Measurements from ENCODE around the gene PRSS3.
"Not testable (repeated sequence)": the region's sequence is repeated elsewhere in the genome, so short reads cannot be mapped to it uniquely, and the experiment has no call there.

PRSS3 gene

DNA sequence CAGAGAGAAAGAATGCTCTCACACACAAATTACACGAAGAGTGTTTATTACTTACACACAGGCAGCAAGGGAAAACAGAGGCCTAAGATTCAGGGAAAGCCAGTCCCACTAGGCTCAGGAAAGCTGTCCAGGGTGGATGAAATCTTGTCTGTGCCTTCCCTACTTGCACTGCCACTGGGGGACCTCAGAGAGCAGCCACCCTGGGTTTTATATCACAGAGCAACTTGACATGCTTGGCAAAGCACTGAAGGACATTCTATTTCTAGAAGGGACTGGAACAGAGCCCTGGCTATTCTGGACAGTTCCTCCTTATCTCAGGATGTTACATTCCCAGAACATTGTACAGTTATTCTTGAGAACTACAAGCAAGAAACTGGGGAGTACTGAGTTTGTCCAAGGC, 7.5 kb upstream of the PRSS3 start:
- DNase-seq: no peak

DNA sequence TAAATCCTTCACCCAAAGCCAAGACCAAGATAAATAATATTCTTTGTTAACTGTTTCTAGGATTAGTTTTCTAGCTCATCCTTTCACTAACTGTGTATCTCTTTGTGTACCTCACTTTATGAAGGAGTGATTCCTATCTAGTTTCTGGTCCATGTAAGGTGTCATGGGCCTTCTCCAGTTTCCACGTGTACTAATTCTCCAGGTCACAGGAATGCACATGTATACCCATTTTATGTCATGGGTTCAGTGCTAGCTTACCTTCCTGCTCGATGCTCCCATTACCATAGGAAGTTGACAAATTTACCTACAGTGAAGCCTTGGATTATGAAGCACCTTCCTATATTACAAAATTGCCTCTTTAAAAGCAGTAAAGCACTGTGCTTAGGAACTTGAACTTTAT, 5.9 kb upstream of the PRSS3 start:
- not testable (repeated sequence) for DNase-seq

GRCh38 chr9:33791117-33791516, 4.2 kb upstream of the PRSS3 start:
- DNase-seq: no peak

DNA sequence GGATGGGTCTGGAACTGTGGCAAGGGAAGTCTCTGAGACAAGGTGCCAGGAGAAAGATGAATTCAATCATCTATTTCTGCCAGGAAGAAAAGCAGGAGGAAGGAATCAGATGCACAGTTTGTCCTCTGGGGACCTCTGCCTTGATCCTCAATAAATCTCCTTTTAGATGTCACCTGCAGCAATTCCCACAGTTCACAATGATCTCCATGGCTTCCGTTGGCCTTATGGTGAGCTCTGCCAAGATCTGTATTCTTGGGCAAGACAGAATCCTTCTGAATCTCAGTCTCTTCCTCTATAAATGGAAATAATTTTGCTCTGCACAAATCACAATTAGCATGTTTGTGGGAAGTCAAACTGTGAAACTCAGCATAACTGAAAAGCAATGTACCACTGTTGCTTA, 1.9 kb upstream of the PRSS3 start:
- not testable (repeated sequence) for DNase-seq

DNA sequence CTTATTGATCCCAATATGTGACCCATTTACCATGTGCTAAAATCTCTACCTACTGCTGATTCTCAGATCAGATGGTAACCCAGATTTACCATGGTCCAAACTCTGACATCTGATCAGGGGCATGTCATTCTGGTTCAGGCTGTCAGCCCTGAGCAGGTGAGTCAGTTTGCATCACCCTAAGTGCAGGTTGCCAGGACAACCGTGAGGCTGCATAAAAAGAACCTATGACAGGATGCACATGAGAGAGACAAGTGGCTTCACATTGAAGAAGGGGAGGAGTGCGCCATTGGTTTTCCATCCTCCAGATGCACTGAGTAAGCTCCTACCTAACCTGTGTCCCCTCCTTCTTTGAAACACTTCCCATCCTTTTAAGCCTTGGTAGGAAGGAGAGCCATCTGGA, 801 bp upstream of the PRSS3 start:
- no peak for DNase-seq

DNA sequence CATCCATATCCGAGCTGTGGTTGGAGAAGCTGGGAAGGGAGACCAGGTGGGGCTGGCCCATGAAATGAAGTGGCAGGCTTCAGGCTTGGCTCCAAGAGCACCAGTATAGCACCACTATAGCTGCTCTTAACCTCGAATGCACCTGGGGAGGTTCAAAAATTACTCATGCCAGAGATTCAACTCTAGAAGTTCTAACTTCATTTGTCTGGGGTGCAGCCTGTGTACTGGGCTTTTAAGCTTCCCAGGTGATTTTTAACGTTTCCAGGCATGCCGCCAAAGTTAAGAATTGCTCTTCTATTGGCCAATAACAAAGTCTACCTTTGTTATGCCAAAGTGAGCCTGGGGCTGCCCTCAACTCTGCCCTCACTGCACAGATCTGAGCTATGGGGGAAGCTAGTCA, 458 bp downstream of the PRSS3 start:
- no peak for DNase-seq

- DNase-seq: not testable (repeated sequence)
Observed at GRCh38 chr9:33796679-33797078, 1.3 kb downstream of the PRSS3 start.

- no peak for DNase-seq
Observed at GRCh38 chr9:33797837-33798236, 2.5 kb downstream of the PRSS3 start.

DNA sequence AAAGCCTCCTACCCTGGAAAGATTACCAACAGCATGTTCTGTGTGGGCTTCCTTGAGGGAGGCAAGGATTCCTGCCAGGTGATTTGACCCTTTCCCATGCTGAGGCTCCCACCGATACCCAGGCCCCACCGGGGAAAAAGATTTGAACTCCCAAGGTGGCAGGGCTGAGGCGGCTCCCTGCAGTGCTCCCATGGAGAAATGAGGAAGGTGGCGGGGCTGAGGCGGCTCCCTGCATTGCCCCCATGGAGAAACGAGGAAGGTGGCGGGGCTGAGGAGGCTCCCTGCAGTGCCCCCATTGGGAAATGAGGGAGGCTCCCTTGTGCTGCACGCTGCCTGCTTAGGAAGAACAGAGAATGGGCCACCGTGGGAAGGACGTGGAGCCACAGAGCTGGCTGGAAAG, 3.2 kb downstream of the PRSS3 start:
- no peak for DNase-seq

DNA sequence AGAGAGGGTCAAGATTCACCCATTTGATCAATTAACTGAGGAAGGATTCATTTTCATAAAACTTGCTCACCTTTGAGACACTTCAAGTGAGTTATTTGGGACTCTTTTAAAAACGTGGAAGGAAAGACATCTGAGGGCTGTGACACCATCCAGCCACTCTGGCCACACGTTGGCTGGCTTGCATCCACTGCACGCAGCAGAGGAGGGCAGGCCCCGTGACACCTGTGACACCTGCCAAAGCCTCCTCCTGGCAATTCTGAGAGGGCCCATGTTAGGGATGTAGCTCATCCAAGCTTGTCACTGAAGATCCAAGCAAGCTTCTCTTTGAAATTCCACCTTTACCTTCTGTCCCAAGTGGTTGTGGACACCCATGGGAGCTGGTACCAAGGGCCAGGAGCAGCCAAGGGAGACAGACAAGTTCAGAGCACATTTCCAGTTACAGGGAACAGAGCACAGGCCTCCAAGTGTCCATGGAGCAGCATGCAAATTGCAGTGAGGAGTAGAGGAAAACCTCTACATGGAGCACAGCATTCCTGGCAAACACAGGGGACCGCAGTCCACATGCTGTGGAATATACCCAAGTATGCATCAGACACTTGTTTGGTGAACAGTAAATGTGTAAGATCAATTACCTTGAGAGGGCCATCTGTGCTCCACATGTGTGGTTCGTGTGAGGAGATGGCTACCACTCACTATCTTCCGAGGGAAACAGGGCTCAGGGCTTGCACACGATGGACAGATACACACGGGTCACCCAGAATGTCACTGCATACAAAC, 4.8 kb downstream of the PRSS3 start:
- DNase-seq: no peak

DNA sequence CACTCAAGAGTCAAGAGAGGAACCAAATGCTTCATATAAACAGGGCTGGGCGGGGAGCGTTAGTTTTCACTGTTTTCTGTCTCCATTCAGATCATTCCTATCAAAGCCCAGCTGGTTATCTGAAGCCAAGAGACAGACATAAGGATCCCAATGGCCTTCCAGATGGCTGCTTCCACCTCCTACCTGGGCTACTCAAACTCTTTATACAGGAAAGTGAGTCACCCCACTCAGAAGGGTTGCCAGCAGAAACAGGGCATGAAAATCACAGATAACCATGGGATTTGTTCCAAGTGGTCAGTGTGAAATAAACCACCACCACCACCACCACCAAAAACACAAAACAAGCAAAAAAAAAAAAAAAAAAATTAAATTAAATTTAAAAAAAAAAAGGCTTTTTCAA, 5.5 kb downstream of the PRSS3 start:
- peak; percentile 20 for DNase-seq

DNA sequence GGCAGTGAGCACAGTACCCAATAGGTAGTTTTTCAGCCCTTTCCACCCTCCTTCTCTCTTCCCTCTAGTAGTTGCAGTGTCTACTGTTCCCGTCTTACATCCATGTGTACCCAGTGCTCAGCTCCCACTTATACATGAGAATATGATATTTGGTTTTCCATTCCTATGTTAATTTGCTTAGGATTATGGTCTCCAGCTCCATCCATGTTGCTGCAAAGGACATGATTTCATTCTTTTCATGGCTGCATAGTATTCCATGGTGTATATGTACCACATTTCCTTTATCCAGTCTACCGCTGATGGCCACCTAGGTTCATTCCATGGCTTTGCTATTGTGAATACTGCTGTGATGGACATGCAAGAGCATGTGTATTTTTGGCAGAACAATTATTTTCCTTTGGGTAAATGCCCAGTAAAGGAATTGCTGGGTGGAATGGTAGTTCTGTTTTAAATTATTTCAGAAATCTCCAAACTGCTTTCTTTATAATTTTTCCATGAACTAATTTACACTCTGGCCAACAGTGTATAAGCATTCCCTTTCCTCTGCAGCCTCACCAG, 6.7 kb downstream of the PRSS3 start:
- DNase-seq: not testable (repeated sequence)

GRCh38 chr9:33804196-33804595, 8.8 kb downstream of the PRSS3 start:
- DNase-seq: not testable (repeated sequence)

DNA sequence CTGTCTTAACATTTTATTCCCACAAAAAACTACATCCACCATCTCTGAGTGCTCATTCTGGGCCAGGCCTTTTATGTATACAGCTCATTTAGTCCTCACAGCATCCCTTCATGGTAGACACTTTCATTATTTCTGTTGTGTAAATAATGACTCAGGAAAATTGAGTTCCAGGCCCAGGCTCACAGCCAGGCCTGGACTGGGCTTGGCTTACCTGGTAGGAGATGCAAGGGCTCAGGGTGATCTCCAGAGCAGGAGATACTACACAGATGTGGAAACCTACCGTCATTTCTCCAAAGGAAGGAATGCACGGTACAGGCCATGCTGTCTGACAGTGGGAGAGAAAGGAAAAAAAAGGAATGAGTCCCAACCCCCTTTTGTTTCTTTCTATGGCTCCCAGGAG, 11.8 kb downstream of the PRSS3 start:
- not testable (repeated sequence) for DNase-seq

- not testable (repeated sequence) for DNase-seq
Observed at GRCh38 chr9:33808979-33809322, 13.6 kb downstream of the PRSS3 start.

DNA sequence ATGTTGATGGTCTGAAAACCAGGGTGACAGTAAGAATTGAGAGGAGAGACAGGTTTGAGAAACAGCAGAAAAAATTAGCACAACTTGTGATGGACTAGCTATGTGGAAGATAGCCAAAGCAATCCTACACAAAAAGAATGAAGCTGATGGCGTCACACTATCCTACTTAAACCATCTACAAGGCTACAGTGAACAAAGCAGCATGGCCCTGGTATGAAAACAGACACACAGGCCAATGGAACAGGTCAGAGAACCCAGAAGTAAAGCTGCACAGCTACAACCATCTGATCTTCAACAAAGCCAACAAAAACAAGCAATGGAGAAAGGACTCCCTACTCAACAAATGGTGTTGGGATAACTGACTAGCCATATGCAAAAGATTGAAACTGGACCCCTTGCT, 14.1 kb downstream of the PRSS3 start:
- DNase-seq: no peak

- DNase-seq: peak; percentile 43
Observed at GRCh38 chr9:33813712-33814641, 18.6 kb downstream of the PRSS3 start.

- DNase-seq: no peak
Observed at GRCh38 chr9:33815781-33816180, 20.4 kb downstream of the PRSS3 start.

- DNase-seq: peak; percentile 93
Observed at GRCh38 chr9:33816327-33817252, 21.2 kb downstream of the PRSS3 start, which contains the start of gene UBE2R2. TSS of gene UBE2R2 (plus strand) at chr9:33817160. CDS start at chr9:33817758, 598 bp downstream.

DNA sequence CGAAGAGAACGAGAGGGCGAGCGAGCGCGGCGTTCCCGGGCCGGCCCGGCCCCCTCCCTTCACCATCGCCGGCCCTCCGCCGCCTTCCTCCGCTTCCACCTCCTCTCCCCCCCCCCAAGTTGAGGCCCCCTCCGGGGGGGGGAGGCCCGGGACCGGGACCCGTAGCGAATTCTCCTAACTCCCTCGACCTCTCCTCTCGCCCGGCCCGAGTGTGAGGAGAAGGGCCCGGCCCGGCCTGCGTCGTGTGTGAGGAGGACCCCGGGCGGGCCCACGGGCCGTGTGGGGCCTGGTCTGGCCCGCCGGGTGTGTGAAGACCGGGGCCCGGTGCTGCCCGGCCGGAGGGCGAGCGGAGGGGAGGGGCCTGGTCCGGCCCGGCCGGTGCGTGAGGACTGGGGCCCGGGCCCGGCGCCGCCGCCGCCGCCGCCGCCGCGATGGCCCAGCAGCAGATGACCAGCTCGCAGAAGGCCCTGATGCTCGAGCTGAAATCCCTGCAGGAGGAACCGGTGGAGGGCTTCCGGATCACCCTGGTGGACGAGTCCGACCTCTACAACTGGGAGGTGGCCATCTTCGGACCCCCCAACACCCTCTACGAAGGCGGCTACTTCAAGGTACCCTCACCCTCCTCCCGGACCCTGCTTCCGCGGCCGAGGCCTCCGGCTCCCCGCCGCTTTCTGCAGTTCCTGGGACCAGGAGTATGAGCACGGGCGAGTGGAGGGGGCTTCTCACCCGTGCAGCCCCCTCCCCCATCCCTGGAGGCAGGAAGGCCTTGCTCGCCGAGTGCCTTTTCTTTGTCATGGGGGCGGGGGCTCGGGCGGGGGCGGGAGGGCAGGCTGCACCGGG, 22.2 kb downstream of the PRSS3 start:
- peak; percentile 61 for DNase-seq

DNA sequence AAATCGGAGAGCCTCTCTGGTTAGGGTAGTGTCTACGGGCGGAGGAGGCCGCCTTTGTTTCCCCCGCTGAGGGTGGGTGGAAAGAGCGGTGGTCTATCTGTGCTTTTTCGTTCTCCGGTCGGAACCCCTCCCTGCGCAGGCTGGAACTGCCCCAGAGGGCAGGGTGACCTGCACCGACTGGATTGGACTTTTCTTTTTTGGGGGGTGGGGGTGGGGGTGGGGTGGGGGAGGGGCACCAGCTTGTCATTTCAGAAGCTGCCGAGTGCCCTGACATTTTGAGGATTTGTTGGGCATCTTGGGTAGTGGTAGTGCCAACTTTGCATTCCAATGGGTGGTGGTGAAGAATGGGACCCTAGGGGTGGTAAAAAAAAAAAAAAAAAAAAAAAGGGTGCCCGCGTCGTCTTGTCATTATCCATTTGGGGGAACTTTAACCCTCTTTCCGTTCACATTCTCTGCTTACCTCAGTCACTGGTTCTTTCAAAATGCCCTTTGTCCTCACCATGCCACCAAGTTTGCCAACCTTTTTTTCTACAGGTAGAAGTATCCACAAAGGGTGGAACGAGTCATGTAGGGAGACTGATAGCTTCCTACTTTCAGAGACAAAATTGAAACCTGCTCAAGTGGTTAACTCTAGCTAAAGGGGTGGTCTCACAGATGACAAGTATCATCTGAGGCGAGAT, 22.9 kb downstream of the PRSS3 start:
- DNase-seq: no peak
